Stimulated activated naive CD8-positive, alpha-beta T cell treated with anti-CD3 and anti-CD28 coated beads, Interleukin-15, Interleukin-2, amounts not matched to agents 100 ng/mL and 50 ng/mL, for 24 hours (primary cell): ENCODE measurements around the gene AKAP13.
"Not testable (repeated sequence)": the region's sequence is repeated elsewhere in the genome, so short reads cannot be mapped to it uniquely, and the experiment has no call there.

Experiments
- H3K27ac Mint-ChIP-seq: one replicate; pipeline ENCODE4 v1.8.0; 2021; ENCODE audit warnings: mild to moderate bottlenecking, mixed read lengths
- H3K27me3 Mint-ChIP-seq: one replicate; pipeline ENCODE4 v1.8.0; 2021; ENCODE audit warnings: mixed read lengths
- H3K36me3 Mint-ChIP-seq: one replicate; pipeline ENCODE4 v1.8.0; 2021; ENCODE audit warnings: low read depth, mixed read lengths
- H3K4me1 Mint-ChIP-seq: one replicate; pipeline ENCODE4 v1.8.0; 2021; ENCODE audit warnings: low read depth, mixed read lengths
- H3K4me3 Mint-ChIP-seq: one replicate; pipeline ENCODE4 v1.8.0; 2021; ENCODE audit warnings: mild to moderate bottlenecking, mixed read lengths
- H3K9me3 Mint-ChIP-seq: one replicate; pipeline ENCODE4 v1.8.0; 2021; ENCODE audit warnings: mixed read lengths

The AKAP13 gene

GRCh38 chr15:85792102-85792731 is 411.8 kb downstream of the AKAP13 start:
- Mint-ChIP-seq H3K4me1 (peaks cover 38% of the 10 kb centered on the region), H3K27me3 (no peaks in the 10 kb centered on the region), H3K36me3 (no peaks in the 10 kb centered on the region), H3K27ac (no peak overlapping the region), H3K4me3 (no peak overlapping the region), H3K9me3 (no peaks in the 10 kb centered on the region)

GRCh38 chr15:85792912-85793590 is 412.6 kb downstream of the AKAP13 start:
- peaks cover 32% of the 10 kb centered on the region for H3K4me1 Mint-ChIP-seq
- no peaks in the 10 kb centered on the region for H3K9me3 Mint-ChIP-seq
- peak overlapping the region; percentile 87 for H3K4me3 Mint-ChIP-seq
- peak overlapping the region; percentile 68 for H3K27ac Mint-ChIP-seq
- H3K27me3 Mint-ChIP-seq: no peaks in the 10 kb centered on the region
- no peaks in the 10 kb centered on the region for H3K36me3 Mint-ChIP-seq

GRCh38 chr15:85793641-85794597 is 413.5 kb downstream of the AKAP13 start:
- H3K27ac Mint-ChIP-seq: peak overlapping the region; percentile 63
- H3K4me1 Mint-ChIP-seq: peaks cover 28% of the 10 kb centered on the region
- no peaks in the 10 kb centered on the region for H3K9me3 Mint-ChIP-seq
- no peaks in the 10 kb centered on the region for H3K36me3 Mint-ChIP-seq
- H3K27me3 Mint-ChIP-seq: no peaks in the 10 kb centered on the region
- H3K4me3 Mint-ChIP-seq: peak overlapping the region; percentile 87

GRCh38 chr15:85794598-85795336 is 414.4 kb downstream of the AKAP13 start, which contains the start of gene KLHL25:
TSS of gene KLHL25 (minus strand) at chr15:85794925. CDS start at chr15:85769810, 25,115 bp downstream.
- Mint-ChIP-seq H3K9me3 (no peaks in the 10 kb centered on the region), H3K27me3 (no peaks in the 10 kb centered on the region), H3K27ac (peak within 1 kb of the TSS; percentile 63), H3K36me3 (no peaks in the 10 kb centered on the region), H3K4me3 (peak within 1 kb of the TSS; percentile 87), H3K4me1 (peaks cover 28% of the 10 kb centered on the region)

- H3K4me3 Mint-ChIP-seq: peak overlapping the region; percentile 87
- H3K27ac Mint-ChIP-seq: peak overlapping the region; percentile 45
- no peaks in the 10 kb centered on the region for H3K9me3 Mint-ChIP-seq
- H3K27me3 Mint-ChIP-seq: no peaks in the 10 kb centered on the region
- peaks cover 28% of the 10 kb centered on the region for H3K4me1 Mint-ChIP-seq
- no peaks in the 10 kb centered on the region for H3K36me3 Mint-ChIP-seq
Measured at GRCh38 chr15:85795337-85796305, 415.2 kb downstream of the AKAP13 start.

- H3K27ac Mint-ChIP-seq, H3K9me3 Mint-ChIP-seq, H3K36me3 Mint-ChIP-seq, H3K27me3 Mint-ChIP-seq, H3K4me3 Mint-ChIP-seq: not testable (repeated sequence)
- peaks cover 28% of the 10 kb centered on the region for H3K4me1 Mint-ChIP-seq
Measured at GRCh38 chr15:85796371-85796770, 416.0 kb downstream of the AKAP13 start.
